GM21717 (cell line): ENCODE measurements around the gene PTPN2.
A peak's percentile ranks its signal among the peaks of the same experiment; 100 is the strongest.

Source experiments
- ATAC-seq: cut with Tn5 transposase; IDR thresholded peaks from one replicate; pipeline ENCODE4 v1.9.1; 2021; ENCODE audit warnings: mild to moderate bottlenecking, moderate library complexity; ENCODE audit not compliant: unreplicated experiment

PTPN2 gene

DNA sequence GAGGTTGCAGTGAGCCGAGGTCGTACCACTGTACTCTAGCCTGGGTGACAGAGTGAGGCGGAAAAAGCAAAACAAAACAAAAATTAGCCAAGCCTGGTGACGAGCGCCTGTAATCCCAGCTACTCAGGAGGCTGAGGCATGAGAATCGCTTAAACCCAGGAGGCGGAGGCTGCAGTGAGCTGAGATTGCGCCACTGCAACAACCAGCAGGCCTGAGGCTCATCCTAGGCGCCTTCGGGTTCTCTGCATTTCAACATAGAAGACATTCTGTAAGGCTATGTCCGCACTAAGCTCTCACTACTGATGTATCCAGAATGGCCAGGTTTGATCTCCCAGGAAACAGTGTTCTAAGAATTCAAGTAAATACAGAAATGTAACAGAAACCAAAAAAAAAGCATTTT, 23.5 kb downstream of the PTPN2 start:
- ATAC-seq = no peak

DNA sequence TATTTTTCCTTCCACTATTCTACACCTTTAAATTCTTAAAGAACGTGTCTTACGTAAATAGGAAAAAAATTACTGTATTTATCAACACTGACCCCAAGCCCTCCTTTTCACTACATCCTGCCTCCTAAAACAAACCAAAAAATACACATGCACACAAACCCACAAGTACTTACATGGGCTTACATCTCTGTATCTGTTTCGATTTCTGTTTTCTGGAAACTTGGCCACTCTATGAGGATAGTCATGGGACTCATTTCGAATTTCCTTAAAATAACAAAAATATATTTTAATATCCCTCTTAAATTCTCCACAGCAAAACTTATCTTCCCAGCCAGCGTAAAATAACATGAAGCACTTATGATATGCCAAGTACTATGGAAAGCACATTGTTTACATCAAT, 25.0 kb downstream of the PTPN2 start:
- ATAC-seq = no peak

DNA sequence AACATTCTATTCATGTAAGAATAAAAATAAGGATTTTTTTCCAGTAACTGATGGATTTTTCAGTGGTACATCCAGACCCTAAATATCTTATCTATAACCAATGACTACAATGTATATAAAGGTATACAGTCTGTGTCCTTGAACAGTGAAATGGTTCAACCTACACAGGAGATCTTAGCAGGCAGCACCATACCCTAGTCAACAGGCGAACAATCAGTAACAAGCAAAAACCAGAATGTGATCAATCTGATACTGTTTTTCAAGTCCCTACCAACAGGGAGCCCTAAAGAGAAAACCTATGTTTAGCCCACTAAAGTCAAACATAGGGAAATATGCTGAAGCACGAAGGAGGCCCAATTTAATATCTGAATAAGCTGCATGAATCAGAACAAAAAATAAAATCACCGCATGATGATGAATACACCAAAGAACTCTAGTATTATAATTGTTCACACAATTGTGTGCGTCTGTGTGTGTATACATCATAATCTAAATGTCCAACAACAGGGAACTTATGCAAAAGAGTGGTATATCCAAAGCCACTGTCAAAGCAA, 26.0 kb downstream of the PTPN2 start:
- ATAC-seq = no peak

DNA sequence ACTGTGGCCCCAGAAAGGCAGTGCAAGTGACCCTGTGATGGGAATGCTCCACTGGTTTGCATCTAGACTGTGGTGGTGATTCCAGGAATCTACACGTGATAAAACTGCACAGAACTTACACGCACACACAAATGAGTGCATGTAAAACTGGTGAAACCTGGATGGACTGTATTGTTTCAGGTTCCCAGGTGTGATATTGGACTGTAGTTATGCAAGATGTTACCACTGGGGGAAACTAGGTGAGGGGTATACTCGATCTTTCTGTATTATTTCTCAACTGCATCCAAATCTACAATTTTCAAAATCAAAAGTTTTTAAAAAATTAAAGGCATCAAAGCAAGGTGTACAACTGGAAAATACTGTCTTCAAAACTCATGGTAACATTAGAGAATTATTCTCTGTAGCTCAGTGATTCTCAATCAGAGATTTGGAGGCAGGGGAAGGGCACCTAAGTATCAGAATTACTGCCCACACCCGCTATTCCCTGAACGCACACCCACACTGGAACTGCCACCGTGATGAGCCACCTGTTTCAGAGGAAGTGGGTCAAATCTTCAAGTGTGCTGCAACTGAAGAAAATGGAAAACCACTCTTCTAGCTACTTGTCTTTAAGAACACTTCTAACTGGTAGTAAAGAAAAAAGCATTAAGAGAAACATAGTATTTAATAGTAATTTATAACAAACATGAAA, 26.7 kb downstream of the PTPN2 start:
- ATAC-seq = no peak

DNA sequence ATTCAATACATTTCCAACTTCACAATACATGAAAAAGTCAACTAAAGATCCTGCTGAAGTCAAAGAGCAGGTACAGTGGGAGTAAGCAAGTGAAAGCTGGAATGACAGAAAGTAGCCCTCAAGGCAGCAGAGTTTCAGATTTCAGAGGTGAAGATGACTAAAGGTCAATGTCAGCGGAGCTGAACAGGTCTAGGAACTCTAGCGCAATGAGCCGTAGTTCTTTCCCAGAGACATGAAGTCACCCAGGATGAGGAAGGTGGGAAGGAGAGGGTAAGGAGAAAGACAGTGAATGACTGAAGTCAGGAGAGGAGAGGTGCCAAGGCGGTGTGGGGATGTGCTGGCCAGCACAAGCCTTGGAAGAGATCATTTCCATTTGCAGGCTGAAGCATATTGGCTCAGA, 28.1 kb downstream of the PTPN2 start:
- ATAC-seq = no peak

DNA sequence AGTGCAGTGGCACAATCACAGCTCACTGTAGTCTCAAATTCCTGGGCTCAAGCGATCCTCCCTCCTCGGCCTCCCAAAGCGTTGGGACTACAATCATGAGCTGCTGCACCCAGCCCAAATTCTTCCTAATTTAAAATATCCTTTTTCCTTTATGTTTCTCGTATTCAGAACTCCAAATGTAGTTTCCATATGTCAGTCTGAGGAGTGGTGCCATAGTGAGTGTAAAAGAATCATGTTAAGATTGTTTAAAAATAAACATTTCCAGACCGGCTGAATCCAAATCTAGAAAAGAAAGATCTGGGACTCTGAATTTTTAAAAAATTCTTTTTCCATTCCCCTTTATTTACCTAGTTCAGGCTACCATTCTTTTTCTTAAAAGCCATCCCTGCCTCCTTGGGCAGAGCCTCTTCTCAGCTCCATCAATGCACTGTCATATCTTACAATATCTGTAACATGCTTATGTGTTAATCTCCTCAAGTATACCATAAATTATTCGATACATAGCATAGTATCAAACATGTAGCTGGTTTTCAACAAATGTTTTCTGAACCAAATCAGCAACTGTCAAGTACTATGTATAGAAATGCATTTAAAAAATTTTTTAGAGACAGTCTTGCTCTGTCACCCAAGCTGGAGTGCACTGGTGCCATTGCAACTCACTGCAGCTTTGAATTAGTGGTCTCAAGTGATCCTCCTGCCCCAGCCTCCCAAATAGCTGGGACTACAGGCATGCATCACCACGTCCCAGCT, 31.3 kb downstream of the PTPN2 start:
- ATAC-seq = no peak

DNA sequence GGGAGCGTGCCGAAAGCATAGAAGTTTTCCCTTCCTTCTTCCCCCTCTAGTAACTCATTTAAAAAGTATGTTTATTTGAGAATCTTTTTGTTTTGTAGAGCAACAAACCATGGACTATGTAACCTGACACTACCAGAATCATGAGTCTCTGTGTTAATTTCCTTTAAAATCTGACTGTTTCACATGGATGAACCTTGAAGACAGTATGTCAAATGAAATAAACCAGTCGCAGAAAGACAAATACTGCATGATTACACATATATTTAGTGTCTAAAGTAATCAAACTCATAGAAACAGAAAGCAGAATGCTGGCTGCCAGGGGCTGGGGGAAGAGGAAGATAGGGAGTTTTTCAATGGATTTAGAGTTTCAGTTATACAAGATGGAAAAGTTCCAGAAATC, 32.3 kb downstream of the PTPN2 start:
- no peak for ATAC-seq

DNA sequence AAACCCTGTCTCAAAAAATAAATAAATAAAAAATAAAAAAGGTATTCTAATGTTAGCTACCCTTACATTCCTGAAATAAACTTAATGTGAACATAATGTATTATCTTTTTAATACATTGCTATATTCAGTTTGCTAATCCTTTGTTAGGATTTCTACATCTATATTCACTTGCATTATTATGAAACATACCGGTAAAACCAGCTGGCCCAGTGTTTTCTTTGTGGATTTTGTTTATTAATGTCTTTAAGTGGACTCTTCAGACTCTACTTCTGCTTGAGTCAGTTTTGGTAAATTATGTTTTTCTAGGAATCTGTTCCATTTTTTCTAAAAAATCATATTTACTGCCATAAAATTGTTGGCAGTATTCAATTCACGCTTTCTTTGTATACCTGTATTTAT, 34.5 kb downstream of the PTPN2 start:
- ATAC-seq = no peak

DNA sequence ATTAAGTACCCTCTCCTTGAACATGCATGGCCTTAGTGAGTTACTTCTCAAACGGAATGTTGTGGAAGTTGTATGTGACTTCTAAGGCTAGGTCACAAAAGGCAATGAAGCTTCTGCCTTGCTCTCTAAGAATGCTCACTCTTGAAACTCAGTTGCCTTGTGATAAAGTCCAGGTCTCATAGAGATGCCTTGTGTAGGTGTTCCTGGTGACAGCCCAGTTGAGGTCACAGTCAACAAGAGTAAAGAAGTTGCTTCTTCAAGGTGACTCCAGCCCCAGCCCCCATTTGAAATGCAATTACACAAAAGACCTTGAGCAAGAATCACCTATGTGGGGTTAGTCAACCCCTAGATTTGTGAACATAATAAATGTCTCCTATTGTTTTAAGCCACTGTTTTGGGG, 35.6 kb downstream of the PTPN2 start:
- no peak for ATAC-seq

DNA sequence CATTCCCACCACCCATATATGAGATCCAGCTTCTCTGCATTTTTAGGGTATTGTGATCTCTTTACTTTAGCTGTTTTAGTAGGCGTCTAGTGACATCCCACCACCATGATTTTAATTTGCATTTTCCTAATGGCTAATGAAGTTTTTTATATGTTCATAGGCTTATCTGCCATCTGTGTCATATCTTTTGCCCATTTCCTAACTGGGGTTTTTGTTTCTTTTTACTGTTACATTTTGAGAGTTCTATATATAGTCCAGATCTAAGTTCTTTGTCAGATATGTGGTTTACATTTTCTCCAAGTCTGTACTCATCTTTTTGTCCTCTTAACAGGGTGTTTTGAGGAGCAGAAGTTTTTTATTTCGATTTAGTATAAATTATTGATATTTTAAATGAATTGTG, 39.6 kb downstream of the PTPN2 start:
- ATAC-seq = no peak

DNA sequence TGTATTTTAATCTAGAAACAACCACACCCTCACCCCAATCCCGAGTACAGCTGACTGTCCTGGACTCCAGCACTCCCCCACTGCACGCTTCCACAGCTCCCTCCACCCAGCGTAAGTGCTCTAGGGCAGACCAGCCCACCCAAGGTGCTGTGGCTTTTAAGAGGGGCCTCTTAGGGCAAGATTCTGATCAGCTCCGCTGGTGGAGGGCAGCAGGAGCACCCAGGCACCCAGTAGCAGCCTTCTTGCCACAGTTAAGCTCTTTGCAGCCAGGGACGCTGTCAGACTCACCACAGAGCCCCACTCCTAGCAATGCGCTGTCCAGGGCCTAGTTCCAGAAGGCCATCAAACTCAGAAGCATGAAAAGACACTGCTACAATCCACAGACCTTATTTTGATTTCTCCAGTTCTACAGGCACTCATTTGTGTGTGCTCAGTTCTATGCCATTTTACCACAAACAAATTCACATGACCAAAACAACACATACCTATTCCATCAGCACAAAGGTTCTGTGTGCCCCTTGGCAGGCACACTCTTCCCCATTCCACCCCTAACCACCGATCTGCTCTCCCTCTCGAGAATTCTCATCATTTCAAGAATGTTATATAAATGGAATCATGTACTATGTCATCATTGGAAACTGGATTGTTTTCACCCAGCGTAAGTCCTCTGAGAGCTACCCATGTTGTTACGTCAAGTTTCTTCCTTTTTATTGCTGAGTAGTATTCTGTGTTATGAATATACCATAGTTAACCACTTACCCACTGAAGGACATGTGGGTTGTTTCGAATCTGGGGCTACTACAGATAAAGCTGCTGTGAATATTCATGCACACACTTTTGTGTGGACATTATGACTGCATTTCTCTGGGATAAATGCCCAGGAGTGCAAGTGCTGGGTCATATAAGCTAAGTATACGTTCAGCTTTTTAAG, 40.4 kb downstream of the PTPN2 start:
- ATAC-seq = no peak

DNA sequence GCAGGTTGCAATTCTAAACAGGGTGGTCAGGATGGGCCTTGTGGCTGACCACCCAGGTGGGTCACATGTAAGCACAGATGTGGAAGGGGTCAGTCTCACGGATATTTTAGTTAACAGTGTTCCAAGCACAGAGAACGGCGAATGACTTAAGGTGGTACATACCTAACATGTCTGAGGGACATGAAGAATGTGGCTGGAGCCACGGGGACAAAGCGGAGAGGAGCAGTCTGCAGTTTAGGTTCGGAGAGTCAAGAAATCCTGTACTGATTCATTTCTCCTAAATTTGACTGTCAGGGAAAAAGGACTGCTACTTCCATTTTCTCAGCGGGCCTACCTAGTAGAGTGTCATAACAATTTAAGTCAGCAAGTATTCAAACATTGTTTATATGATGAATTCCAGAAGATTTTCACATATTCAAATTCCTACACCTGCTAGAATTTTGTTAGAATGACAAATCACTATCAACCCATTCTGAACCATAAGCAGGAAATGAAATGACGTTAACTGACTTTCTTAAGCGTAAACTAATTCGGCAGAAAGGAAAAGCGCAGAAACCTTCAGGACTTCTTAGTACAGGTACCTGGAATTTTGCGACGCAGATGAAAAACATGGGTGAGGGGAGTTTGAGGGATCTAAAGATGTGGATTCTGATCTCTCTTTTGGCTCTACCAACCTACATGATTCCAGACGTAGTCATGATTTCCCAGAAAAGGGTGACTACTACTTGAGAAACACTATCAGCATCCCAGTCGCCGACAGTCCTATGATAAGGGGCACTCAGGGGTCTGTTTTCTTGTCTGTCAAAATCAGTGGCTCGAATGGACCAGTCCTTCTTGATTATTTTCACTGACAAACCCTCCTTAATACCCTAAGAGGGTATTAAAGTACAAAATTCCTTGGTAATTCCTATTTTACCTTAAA, 41.3 kb downstream of the PTPN2 start:
- ATAC-seq = no peak

DNA sequence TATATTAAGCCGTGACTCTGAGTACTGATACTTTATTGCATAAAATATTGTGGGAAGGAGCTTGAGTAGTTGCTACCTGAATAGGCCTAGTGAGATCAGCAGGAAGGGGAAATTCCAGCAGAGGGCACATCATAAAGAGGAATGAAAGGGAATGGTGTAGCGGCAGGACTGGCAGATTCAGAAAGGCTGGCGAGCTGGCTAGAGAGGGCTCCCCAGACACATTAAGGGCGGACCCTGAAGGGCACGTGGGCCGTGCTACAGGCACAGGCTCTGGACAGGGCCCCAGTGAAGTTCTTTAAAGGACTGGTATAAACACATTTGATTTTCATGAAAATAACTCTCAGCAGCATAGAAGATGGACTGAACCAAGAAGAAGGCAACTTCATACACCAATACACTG, 43.0 kb downstream of the PTPN2 start:
- ATAC-seq = no peak

DNA sequence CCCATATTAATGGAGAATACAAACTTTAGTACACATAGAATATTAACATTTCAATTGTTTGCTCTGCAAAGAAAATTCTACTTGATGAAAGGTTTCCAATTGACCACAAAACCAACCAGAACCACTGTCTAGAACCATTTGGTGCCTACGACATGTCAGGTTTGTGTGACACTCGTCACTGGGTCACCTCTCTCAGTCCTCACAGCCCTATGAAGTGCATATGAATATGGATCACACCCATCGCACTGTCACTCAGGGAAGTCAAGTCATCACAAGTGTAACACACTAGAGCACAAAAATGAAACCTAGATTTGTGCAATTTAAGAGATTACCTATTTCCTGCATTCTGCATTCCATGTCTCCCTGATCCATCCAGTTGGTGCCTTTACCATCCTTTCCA, 43.7 kb downstream of the PTPN2 start:
- ATAC-seq = peak; percentile 11

DNA sequence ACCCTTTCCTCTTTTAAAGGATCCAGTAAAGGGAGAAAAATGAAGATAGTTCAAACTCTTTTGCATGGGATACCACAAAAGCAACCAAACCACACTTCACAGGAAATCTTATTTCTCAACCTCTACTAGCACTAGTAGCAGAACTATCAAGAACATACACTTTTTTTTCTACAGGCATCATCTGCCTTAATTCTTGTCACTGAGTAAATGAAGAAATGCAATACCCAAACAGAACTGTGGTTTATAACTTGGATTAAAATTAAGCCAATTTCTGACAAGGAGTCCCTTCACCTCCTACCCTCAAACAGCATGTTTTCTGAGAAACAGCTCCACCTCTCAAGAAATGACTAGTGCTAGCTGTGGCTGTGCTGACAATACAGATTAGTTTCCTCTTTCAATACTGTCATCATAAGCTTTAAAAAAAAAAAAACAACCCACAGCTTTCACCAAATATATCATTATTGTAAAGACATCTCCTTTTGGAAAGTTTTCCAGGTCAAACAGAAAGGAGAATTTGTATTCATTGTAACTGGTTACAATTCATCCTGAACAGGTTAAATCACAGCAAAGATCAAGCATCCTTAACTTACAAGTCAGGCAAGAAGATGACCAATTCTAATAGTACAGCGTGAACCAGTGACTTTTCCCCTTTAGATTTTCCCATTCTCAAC, 44.4 kb downstream of the PTPN2 start:
- ATAC-seq = peak; percentile 71

DNA sequence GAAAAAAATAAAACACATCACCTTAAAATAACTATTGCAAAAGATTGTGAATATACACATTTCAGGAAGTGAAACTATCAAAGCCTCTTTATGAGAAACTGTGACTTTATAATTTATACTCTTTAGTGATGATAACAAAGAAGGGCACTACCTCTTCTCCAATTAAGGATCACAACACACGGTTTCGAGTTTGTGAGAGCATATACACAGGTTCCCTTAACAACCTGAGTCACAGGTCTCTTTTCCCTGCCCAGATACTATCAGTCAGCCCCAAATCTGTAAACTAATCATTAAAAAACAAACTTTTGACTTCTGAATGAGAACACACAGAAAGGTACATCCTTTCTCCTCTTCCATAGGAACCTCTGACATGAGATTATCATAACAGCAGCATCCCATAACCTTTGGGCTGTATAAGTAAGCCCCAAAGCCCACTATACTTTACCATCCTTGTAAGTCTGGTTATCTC, 44.9 kb downstream of the PTPN2 start:
- ATAC-seq = peak; percentile 35

DNA sequence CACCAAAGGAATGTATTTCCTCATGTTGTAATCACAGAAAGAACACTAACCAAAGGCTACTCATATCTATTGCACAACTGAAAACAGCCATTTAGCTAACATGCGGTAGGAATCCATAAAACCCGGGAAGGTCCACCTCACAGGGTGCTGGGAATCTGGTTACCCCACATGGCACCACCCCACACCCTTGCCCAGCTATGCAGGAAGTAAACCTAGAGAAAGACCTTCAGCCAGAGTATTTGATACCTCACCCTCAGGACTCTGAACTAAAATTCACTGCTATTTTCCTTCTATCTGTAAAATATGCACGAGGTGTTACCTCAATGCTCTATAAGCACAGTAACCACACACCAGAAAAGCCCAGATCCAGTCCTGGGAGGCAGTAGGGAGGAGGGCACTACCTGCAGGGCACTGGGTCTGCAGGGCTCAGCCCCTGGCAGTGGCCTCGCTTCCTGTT, 45.8 kb downstream of the PTPN2 start:
- no peak for ATAC-seq

DNA sequence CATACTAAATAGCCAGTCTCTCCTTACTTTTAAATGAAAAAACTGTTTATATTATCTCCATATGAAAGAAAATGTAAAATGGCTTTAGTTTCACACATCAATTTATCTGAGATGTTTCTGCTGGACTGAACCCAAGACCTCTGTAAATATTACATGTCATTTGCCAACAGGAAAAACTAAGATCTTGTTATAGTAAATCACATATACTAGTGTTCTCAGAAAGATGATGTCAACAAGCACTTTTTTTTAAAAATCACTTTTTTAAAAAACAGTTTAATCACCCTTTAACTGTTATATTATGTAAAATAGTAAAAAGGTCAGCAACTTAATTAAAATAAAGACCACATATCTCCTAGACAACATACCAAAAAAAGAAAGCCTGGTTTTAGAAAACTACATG, 46.3 kb downstream of the PTPN2 start:
- ATAC-seq = no peak

DNA sequence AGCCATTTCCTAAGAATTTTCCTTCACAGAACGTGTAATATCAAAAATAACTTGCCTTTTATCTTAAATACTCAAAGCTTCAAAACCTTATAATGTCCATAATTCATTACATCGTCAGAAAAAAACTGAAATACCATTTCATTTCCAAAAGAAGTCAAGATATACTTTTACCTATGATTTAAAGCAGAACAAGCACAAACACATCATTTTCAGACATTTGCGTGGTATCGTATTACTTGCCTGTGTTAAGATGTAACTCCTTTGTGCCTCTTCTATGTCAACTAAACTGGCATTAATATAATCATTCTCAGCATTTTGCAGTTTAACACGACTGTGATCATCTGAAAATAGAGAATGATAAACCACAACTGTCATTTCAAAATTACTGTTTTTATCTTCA, 47.5 kb downstream of the PTPN2 start:
- no peak for ATAC-seq
